Measurements from ENCODE around the gene CRACR2B.

- no peak for TF ChIP-seq CTCF (IDR thresholded peaks at IDR 0.05)
- peak; percentile 50 for TF ChIP-seq POLR2AphosphoS5 (IDR thresholded peaks at IDR 0.05; ENCODE audit: low read depth, low read length)
- no peak for TF ChIP-seq TCF7L2 (IDR thresholded peaks at IDR 0.05; ENCODE audit: low read depth, low read length)
- no peak for TF ChIP-seq REST (IDR thresholded peaks at IDR 0.05; ENCODE audit: insufficient read depth in 1 of 2, low read depth in 2 of 2, low read length in 1 of 2)
- TF ChIP-seq SIN3A (IDR thresholded peaks at IDR 0.05; ENCODE audit: borderline replicate concordance, insufficient read depth, low read depth, low read length), result no peak
Observed at GRCh38 chr11:813456-814096, 14.1 kb upstream of the CRACR2B start.

All from Panc1 (cell line).